Measurements from ENCODE around the gene OR2S2.
A peak's percentile ranks its signal among the peaks of the same experiment; 100 is the strongest.

The OR2S2 gene

DNA sequence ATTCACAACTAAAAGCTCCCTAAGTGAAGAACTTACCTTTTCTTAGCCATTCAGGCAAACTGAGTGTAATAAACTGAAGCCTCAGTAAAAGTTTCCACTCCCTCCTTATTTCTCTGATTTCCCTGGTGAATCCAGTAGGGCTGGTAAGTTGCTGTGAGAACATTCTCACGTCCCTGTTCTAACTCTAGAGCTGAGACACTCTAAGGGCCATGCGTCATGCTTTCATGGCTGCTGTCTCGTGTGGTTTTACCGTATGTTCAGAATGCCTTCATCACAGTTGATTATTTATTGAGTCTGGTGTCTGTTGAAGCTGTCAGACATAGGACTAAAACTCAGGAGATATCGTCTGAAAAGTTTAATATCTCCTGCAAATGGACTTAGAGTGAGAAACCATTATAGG, 1.3 kb downstream of the OR2S2 start:
- DNase-seq: no peak
- no peak overlapping the region for H3K27ac ChIP-seq
- H3K4me3 ChIP-seq (ENCODE audit: low read depth, low read length): no peak overlapping the region
- H3K27me3 ChIP-seq (ENCODE audit: insufficient read depth, low read depth, severe bottlenecking): no peaks in the 10 kb centered on the region
- H3K9me3 ChIP-seq (ENCODE audit: severe bottlenecking): no peaks in the 10 kb centered on the region
- no peaks in the 10 kb centered on the region for H3K36me3 ChIP-seq
- TF ChIP-seq, protein P1, sequence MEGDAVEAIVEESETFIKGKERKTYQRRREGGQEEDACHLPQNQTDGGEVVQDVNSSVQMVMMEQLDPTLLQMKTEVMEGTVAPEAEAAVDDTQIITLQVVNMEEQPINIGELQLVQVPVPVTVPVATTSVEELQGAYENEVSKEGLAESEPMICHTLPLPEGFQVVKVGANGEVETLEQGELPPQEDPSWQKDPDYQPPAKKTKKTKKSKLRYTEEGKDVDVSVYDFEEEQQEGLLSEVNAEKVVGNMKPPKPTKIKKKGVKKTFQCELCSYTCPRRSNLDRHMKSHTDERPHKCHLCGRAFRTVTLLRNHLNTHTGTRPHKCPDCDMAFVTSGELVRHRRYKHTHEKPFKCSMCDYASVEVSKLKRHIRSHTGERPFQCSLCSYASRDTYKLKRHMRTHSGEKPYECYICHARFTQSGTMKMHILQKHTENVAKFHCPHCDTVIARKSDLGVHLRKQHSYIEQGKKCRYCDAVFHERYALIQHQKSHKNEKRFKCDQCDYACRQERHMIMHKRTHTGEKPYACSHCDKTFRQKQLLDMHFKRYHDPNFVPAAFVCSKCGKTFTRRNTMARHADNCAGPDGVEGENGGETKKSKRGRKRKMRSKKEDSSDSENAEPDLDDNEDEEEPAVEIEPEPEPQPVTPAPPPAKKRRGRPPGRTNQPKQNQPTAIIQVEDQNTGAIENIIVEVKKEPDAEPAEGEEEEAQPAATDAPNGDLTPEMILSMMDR (IDR thresholded peaks at IDR 0.05; ENCODE audit: low read depth, low read length): no peak

DNA sequence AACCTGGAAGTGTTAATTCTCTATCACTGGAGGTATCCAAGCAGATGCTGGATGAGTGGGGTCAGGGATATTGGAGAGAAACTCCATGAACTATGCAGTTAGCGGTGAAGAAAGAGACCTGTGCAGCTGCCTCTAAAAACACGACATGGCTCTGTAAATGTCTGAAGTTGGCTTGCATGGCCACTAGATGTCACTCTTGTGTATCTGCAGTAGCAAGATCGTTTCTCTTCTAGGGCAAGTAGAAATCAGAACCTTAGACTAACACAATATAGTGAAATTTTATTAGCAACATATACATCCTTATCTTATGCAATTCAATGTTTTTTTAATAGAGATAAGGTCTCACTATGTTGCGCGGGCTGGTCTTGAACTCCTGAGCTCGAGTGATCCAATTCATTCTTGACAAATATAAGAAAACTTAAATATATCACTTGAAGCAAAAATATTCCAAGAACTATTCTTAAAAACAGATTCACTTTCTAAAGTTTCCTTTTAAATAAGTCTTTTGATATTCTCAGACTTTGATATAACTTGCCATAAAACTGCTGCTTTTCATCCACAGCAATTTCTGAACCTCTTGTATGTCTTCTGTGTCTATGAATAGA, 2.9 kb downstream of the OR2S2 start:
- TF ChIP-seq, protein P1 (IDR thresholded peaks at IDR 0.05; ENCODE audit: low read depth, low read length): peak; percentile 75
- no peaks in the 10 kb centered on the region for H3K36me3 ChIP-seq
- H3K27me3 ChIP-seq (ENCODE audit: insufficient read depth, low read depth, severe bottlenecking): no peaks in the 10 kb centered on the region
- H3K4me3 ChIP-seq (ENCODE audit: low read depth, low read length): no peak overlapping the region
- no peaks in the 10 kb centered on the region for H3K9me3 ChIP-seq (ENCODE audit: severe bottlenecking)
- DNase-seq: peak; percentile 56
- no peak overlapping the region for H3K27ac ChIP-seq

DNA sequence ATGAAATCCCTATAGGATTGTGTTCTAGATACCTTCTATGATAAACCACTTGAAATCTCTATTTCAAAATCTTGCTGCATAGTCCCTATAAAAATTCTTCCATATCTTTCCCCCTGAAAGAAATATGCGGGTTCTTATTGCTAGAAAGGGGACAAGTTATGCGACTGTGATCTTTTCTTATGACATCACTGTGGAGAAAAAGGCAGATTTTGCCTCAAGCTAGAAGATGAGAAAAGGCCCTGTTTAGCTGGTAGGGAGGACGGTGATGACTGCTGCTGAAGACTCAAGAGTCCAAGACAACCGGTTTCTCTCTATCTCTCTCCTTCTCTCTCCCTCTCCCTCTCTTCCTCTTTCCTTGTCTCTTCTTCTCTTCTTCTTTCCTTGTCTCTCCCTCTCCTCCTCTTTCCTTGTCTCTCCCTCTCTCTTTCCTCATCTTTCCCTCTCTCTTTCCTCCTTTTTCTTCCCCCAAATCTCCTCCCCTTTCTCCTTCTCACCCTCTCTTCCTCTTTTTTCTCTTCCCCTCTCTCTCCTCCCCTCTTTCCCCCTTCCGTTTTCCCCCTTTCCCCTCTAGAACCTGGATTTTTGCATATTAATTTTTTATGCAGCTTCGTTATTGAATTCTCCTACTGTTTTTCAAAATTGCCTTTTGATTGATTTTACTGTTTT, 5.3 kb downstream of the OR2S2 start:
- H3K4me3 ChIP-seq (ENCODE audit: low read depth, low read length): no peak overlapping the region
- no peaks in the 10 kb centered on the region for H3K27me3 ChIP-seq (ENCODE audit: insufficient read depth, low read depth, severe bottlenecking)
- no peak overlapping the region for H3K27ac ChIP-seq
- DNase-seq: no peak
- H3K36me3 ChIP-seq: no peaks in the 10 kb centered on the region
- no peaks in the 10 kb centered on the region for H3K9me3 ChIP-seq (ENCODE audit: severe bottlenecking)
- TF ChIP-seq, protein P1 (IDR thresholded peaks at IDR 0.05; ENCODE audit: low read depth, low read length): no peak

DNA sequence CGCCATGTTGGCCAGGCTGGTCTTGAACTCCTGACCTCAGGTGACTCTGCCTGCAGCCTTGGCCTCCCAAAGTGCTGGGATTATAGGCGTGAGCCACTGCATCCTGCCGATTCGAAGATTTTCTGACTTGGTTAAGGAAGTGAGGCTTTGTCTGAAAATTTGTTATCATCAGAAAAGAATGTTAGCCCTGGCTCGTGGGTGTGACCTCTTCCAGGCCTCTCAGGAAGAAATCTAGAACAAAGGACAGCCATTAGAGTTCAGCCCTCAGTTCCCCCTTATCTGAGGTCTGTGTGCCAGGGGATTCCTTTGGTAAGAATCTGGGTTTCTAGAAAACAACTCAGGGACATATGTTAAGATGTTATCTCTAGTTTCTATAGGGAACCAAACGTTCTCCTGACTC, 6.2 kb downstream of the OR2S2 start:
- Histone ChIP-seq H3K36me3 (no peaks in the 10 kb centered on the region), H3K9me3 (ENCODE audit: severe bottlenecking) (no peaks in the 10 kb centered on the region), H3K27me3 (ENCODE audit: insufficient read depth, low read depth, severe bottlenecking) (no peaks in the 10 kb centered on the region), H3K27ac (no peak overlapping the region), H3K4me3 (ENCODE audit: low read depth, low read length) (no peak overlapping the region)
- TF ChIP-seq, protein P1 (IDR thresholded peaks at IDR 0.05; ENCODE audit: low read depth, low read length): no peak
- no peak for DNase-seq

DNA sequence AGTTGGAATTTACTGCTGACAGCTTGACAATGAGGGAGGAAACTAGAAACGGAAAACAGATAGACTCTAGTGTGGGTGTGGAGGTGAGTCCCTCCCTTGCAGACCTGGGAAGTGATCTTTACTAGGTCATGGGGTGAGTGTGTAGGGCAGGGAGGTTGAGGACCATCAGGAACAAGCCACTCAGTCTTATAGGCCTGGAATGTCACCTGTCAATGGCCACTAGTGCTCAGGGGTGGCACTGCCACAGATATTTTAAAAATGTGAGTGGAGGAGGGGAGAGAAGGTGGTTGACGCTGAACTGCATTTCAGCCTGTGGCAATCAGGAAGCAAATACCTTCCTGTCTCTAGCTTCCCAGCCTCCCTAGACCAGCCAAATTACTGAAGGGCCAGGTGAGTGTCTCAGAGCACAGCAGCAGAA, 9.0 kb downstream of the OR2S2 start:
- H3K27me3 ChIP-seq (ENCODE audit: insufficient read depth, low read depth, severe bottlenecking): no peaks in the 10 kb centered on the region
- H3K9me3 ChIP-seq (ENCODE audit: severe bottlenecking): no peaks in the 10 kb centered on the region
- no peaks in the 10 kb centered on the region for H3K36me3 ChIP-seq
- H3K4me3 ChIP-seq (ENCODE audit: low read depth, low read length): no peak overlapping the region
- DNase-seq: no peak
- no peak overlapping the region for H3K27ac ChIP-seq
- TF ChIP-seq, protein P1 (IDR thresholded peaks at IDR 0.05; ENCODE audit: low read depth, low read length): no peak

DNA sequence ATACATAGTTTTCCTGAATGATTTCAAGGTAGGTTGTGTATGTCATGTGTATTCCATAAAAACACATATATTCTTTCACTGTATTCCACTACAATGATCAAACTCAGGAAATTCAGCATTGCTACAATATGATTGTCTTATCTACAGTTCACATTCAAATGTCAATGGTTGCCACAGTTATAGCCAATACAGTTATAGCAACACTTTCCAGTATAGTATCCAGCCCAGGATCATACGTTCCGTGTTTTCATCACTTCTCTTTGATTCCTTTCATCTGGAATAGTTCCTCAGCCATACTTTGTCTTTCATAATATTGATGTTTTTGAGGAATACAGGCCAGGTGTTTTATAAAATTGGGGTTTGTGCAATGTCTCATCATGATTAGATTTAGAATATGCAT, 9.5 kb downstream of the OR2S2 start:
- TF ChIP-seq, protein P1 (IDR thresholded peaks at IDR 0.05; ENCODE audit: low read depth, low read length): no peak
- Histone ChIP-seq H3K27ac (no peak overlapping the region), H3K9me3 (ENCODE audit: severe bottlenecking) (no peaks in the 10 kb centered on the region), H3K27me3 (ENCODE audit: insufficient read depth, low read depth, severe bottlenecking) (no peaks in the 10 kb centered on the region), H3K36me3 (no peaks in the 10 kb centered on the region), H3K4me3 (ENCODE audit: low read depth, low read length) (no peak overlapping the region)
- no peak for DNase-seq

Data from WERI-Rb-1 (cell line).